Neutrophil (primary cell): ENCODE measurements around the gene OR51I1.

ENCODE experiments used
- H3K27ac ChIP-seq: fragments of 200-600 bp; sonication (generic); 2 replicates; pipeline ENCODE4 v1.5.1; 2016; ENCODE audit warnings: mild to moderate bottlenecking, moderate library complexity
- H3K27me3 ChIP-seq: fragments of 200-600 bp; sonication (generic); 2 replicates; pipeline ENCODE4 v1.6.0; 2016; ENCODE audit warnings: mild to moderate bottlenecking
- H3K36me3 ChIP-seq: fragments of 200-600 bp; sonication (generic); 2 replicates; pipeline ENCODE4 v1.5.1; 2017
- H3K4me1 ChIP-seq, 2 experiments: fragments of 200-600 bp in 1 of 2; sonication (generic) in 1 of 2; 1 replicate in 1 of 2; 2 replicates in 1 of 2; pipeline versions ENCODE4 v1.5.1 to v1.6.1; 2013 to 2016; ENCODE audit warnings: low read depth in 1 of 2, low read length in 1 of 2, mild to moderate bottlenecking in 1 of 2, moderate library complexity in 1 of 2; ENCODE audit not compliant: control insufficient read depth in 1 of 2, insufficient read depth in 1 of 2
- H3K4me3 ChIP-seq, 2 experiments: fragments of 200-600 bp in 1 of 2; sonication (generic) in 1 of 2; 1 replicate in 1 of 2; 2 replicates in 1 of 2; pipeline ENCODE4 v1.5.1; 2013 to 2016; ENCODE audit warnings: low read depth in 1 of 2, low read length in 1 of 2, mild to moderate bottlenecking in 1 of 2, moderate library complexity in 1 of 2
- H3K9me3 ChIP-seq: fragments of 200-600 bp; sonication (generic); 2 replicates; pipeline ENCODE4 v1.5.1; 2016
- TF ChIP-seq, protein P1 (sequence below): fragments of 200-600 bp; sonication (generic); IDR thresholded peaks from 2 replicates; pipeline ENCODE4 v1.5.1; 2016; ENCODE audit warnings: antibody characterized with exemption

OR51I1 gene

DNA sequence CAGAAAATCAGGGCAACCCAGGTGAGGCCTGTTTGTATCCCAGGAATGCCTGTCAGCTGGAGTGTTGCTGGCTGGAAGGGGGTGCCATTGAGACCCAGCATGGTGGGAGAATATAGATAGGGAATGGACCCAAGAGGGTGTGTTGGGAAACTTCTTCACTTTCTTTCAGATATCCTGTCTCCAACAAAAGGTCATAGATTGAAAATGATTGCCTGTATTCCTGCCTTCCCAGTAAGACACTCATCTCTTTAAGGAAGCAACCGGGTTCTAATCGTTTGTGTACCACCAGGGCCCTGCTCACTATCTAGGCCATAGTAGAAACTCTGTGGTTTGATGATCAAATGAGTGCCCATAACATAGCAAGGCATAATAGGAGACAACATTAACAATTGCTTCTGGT lies at the start of gene OR51I1:
OR51I1 (minus strand) TSS at position 101 of the 400 bp plus-strand sequence; CDS start at position 101, 0 bp downstream.
- H3K36me3 ChIP-seq: no peaks in the 10 kb centered on the region
- TF ChIP-seq, protein P1, sequence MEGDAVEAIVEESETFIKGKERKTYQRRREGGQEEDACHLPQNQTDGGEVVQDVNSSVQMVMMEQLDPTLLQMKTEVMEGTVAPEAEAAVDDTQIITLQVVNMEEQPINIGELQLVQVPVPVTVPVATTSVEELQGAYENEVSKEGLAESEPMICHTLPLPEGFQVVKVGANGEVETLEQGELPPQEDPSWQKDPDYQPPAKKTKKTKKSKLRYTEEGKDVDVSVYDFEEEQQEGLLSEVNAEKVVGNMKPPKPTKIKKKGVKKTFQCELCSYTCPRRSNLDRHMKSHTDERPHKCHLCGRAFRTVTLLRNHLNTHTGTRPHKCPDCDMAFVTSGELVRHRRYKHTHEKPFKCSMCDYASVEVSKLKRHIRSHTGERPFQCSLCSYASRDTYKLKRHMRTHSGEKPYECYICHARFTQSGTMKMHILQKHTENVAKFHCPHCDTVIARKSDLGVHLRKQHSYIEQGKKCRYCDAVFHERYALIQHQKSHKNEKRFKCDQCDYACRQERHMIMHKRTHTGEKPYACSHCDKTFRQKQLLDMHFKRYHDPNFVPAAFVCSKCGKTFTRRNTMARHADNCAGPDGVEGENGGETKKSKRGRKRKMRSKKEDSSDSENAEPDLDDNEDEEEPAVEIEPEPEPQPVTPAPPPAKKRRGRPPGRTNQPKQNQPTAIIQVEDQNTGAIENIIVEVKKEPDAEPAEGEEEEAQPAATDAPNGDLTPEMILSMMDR: no peak
- no peak within 1 kb of the TSS for H3K4me3 ChIP-seq

DNA sequence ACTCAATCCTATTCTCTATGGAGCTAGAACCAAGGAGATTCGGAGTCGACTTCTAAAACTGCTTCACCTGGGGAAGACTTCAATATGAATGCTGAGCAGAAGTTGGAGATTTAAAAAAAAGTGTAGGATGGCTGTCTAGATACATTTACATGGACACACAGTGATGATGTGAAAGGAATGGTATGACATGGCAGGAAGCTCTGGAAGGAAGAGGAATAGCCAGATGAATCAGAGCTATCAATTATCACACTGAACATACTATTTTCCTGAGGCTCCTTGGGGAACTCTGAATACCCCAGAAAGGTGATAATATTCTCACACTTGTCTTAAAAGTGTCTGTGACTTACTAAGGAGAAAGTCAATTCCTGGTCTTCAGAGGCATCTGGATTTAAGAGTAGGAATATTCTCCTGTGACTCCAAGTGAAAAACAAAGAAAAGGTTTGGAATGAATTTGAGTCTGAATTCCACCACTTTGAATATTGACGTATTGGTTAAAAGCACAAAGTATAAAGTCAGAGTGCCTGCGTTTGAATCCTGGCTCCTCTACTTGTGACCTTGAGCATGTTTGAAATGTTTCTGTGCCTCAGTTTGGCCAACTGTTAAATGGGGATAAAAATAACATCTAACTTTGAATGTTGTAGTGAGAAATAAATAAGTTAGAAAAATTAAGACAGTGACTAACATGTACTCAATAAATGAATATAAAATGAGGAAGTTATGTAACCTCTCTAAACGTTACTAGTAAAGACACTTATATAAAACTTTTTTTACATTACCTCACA lies 48.5 kb upstream of the OR51I1 start:
- Histone ChIP-seq H3K27ac (no peak overlapping the region), H3K4me3 (no peak overlapping the region), H3K9me3 (no peaks in the 10 kb centered on the region), H3K27me3 (peaks cover 7% of the 10 kb centered on the region), H3K4me1 (no peaks in the 10 kb centered on the region), H3K36me3 (no peaks in the 10 kb centered on the region)
- TF ChIP-seq, protein P1: no peak

More for the DNA sequence above, at the start of gene OR51I1:
- H3K27ac ChIP-seq: no peak within 1 kb of the TSS
- peaks cover 0 to 6% of the 10 kb centered on the region in 2 experiments for H3K4me1 ChIP-seq
- no peaks in the 10 kb centered on the region for H3K27me3 ChIP-seq
- H3K9me3 ChIP-seq: no peaks in the 10 kb centered on the region

GRCh38 chr11:5488798-5489399 lies 47.6 kb upstream of the OR51I1 start:
- Histone ChIP-seq H3K36me3 (no peaks in the 10 kb centered on the region), H3K4me3 (no peak overlapping the region), H3K9me3 (no peaks in the 10 kb centered on the region), H3K27me3 (peaks cover 7% of the 10 kb centered on the region), H3K27ac (no peak overlapping the region), H3K4me1 (no peaks in the 10 kb centered on the region)
- TF ChIP-seq, protein P1: no peak

DNA sequence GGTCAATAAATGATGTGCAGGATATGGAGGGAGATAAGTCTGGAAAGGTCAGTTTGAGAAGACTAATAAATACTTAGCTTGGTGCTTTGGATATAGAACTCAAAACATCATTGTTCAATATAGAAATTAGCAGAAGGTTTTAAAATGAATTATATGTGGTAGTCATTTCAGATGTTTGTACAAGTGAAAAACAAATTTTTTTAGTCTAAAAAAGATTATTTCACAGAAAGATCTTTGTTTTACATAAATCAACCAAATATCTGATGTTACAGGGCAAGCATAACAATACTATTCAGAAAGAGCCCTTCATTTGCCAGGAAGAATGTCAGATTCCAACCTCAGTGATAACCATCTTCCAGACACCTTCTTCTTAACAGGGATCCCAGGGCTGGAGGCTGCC lies 47.1 kb upstream of the OR51I1 start, which contains the start of gene OR52D1:
OR52D1 (plus strand) TSS at position 301 of the 400 bp plus-strand sequence; CDS start at position 323, 22 bp downstream.
- H3K27me3 ChIP-seq: peaks cover 7% of the 10 kb centered on the region
- no peak within 1 kb of the TSS for H3K27ac ChIP-seq
- no peaks in the 10 kb centered on the region for H3K36me3 ChIP-seq
- TF ChIP-seq, protein P1: no peak
- no peaks in the 10 kb centered on the region for H3K9me3 ChIP-seq
- no peaks in the 10 kb centered on the region for H3K4me1 ChIP-seq
- no peak within 1 kb of the TSS for H3K4me3 ChIP-seq

DNA sequence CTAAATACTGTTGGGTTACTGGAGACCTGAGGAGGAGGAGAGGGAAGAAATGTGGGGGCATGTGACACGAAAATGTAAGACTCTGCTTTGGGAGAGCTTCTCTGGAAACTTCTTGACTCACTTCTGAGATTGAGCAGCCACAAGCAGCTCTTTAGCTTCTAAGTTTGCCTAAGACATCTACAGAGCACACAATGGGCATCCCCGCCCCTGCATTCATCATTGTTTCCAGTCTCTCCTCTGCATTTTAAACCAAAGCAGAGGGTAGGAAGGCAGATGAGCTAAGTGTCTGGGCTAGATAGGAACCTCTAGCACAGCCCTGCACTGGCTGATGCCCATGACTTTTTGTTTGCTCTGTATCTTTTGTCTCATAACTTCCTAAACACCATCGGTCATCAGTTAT lies 45.1 kb upstream of the OR51I1 start:
- Histone ChIP-seq H3K4me3 (no peak overlapping the region), H3K9me3 (no peaks in the 10 kb centered on the region), H3K27ac (no peak overlapping the region), H3K36me3 (no peaks in the 10 kb centered on the region), H3K4me1 (no peaks in the 10 kb centered on the region), H3K27me3 (peaks cover 7% of the 10 kb centered on the region)
- TF ChIP-seq, protein P1: no peak
